Left ventricle myocardium inferior (tissue), 1 donor: Measurements from ENCODE around the gene ASH1L. TPM values are rescaled to one million over a fixed set of nuclear protein-coding genes. Genes with fewer than 3 reads are reported as not detected.
"Not testable (repeated sequence)": the region's sequence is repeated elsewhere in the genome, so short reads cannot be mapped to it uniquely, and the experiment has no call there.

Experiments used
- DNase-seq: peaks from one replicate; pipeline ENCODE4 v3.0.0-alpha.2; 2020
- H3K27ac ChIP-seq: fragments of 200-600 bp; replicated peaks from 2 replicates; pipeline ENCODE4 v1.8.0; 2021
- H3K27me3 ChIP-seq: fragments of 200-600 bp; 2 replicates; pipeline ENCODE4 v1.8.0; 2021; ENCODE audit warnings: low read depth
- H3K36me3 ChIP-seq: fragments of 200-600 bp; 2 replicates; pipeline ENCODE4 v1.8.0; 2021
- H3K4me1 ChIP-seq: fragments of 200-600 bp; 2 replicates; pipeline ENCODE4 v1.8.0; 2021
- H3K4me3 ChIP-seq: fragments of 200-600 bp; 2 replicates; pipeline ENCODE4 v1.8.0; 2021; ENCODE audit warnings: mild to moderate bottlenecking, moderate library complexity
- H3K9me3 ChIP-seq: fragments of 200-600 bp; replicated peaks from 2 replicates; pipeline ENCODE4 v1.8.0; 2021
- intact Hi-C: fragments of 100-400 bp; cut with micrococcal nuclease; formaldehyde crosslinking; loops from one replicate; pipeline ENCODE4 v1.11.0; 2022
- total RNA-seq: library from RNA; stranded (reverse); fragmentation: NEBNext Ultra II Directional; extraction: Animal tissue kit (Norgen Biotek cat#: 25700); gene quantifications from one replicate; pipeline ENCODE4 v1.2.1, GENCODE V29; 2021
- TF ChIP-seq, protein P1 (sequence below): fragments of 200-600 bp; IDR thresholded peaks from 2 replicates; pipeline ENCODE4 v1.8.0; 2021; ENCODE audit warnings: antibody characterized with exemption, mild to moderate bottlenecking, borderline replicate concordance
- donor health status: DM: no; HTN: yes; CAD: no; lungs with severe emphysema.

The ASH1L gene
- total RNA-seq, 1 donor from 2014 or later: 38.7 TPM

DNA sequence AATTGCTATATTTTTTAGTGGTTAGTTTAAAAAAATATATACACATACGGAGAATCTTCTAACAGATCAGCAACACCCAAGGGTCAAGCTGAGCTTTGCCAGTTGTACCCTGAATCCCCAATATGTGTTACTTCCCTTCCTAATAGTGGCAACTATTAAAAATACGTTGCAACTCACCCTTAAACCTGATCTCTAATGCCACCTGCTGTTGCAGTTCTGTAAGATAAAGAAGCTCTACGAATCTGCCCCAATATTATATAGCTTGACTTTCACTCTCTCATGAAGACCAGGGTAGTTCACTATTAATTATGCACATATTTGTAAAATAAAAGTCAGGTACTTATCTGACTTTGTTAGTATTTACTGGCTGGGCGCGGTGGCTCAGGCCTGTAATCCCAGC is 58.4 kb downstream of the ASH1L start:
- Histone ChIP-seq H3K27me3 (no peaks in the 10 kb centered on the region), H3K4me1 (peaks cover 53% of the 10 kb centered on the region), H3K27ac (no peak overlapping the region), H3K36me3 (no peaks in the 10 kb centered on the region), H3K9me3 (no peaks in the 10 kb centered on the region), H3K4me3 (no peak overlapping the region)
- no peak for DNase-seq
- TF ChIP-seq, protein P1, sequence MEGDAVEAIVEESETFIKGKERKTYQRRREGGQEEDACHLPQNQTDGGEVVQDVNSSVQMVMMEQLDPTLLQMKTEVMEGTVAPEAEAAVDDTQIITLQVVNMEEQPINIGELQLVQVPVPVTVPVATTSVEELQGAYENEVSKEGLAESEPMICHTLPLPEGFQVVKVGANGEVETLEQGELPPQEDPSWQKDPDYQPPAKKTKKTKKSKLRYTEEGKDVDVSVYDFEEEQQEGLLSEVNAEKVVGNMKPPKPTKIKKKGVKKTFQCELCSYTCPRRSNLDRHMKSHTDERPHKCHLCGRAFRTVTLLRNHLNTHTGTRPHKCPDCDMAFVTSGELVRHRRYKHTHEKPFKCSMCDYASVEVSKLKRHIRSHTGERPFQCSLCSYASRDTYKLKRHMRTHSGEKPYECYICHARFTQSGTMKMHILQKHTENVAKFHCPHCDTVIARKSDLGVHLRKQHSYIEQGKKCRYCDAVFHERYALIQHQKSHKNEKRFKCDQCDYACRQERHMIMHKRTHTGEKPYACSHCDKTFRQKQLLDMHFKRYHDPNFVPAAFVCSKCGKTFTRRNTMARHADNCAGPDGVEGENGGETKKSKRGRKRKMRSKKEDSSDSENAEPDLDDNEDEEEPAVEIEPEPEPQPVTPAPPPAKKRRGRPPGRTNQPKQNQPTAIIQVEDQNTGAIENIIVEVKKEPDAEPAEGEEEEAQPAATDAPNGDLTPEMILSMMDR: peak; percentile 50
- intact Hi-C loops: no loop called here

DNA sequence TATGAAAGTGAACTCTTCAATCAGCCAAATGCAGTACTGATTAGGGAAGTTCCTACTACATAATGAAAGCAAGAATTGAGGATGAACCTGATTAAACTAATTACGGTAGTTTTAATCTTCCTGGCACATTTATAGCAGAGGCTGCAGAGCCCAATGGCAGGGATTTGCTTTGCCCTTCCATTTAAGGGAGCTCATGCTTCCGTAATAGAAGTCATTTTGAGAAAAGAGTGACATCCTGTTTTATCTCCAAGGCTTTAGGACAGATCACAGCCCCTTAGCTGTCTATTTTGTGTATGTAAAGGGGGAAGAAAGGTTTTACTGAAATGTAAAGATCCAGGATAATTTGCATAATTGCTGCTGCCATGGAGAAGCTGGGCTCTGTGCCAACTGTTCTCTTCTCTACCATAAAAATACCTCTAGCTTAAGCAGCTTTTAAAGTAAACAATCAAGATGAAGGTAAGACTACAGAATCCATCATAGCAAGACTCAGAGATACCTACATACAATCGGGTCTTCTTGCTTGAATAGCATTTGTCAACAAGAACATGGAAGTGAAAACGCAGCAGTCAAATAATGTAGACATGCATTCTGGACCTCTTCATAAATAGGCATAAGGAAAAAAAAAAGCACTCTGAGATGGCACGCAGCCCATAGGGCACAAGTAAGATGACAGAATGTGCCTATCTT is 62.5 kb downstream of the ASH1L start:
- intact Hi-C loops: no loop called here
- H3K27ac ChIP-seq: peak overlapping the region; percentile 45
- DNase-seq: no peak
- TF ChIP-seq, protein P1: no peak
- H3K9me3 ChIP-seq: no peaks in the 10 kb centered on the region
- H3K36me3 ChIP-seq: no peaks in the 10 kb centered on the region
- no peaks in the 10 kb centered on the region for H3K27me3 ChIP-seq
- peaks cover 40% of the 10 kb centered on the region for H3K4me1 ChIP-seq
- peak overlapping the region; percentile 32 for H3K4me3 ChIP-seq

DNA sequence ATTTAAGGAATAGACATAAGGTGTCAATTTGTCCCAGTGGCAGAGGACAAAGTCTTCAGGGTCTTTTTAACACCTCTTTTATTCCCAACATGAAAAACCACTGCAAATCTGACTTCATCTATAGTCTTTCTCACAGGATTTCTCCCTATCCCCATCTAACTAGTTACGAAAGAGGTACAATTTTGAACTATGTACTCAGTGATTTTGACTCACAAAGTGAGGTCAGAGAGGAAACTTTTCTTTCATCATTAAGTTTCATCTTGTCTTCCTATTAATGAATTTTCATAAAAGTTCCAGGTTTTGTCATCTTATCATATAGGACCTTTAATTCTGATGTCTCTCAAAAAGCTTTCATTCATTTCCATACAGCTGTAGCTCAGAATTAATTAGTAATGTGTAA is 63.3 kb downstream of the ASH1L start:
- H3K27ac ChIP-seq: no peak overlapping the region
- TF ChIP-seq, protein P1: no peak

DNA sequence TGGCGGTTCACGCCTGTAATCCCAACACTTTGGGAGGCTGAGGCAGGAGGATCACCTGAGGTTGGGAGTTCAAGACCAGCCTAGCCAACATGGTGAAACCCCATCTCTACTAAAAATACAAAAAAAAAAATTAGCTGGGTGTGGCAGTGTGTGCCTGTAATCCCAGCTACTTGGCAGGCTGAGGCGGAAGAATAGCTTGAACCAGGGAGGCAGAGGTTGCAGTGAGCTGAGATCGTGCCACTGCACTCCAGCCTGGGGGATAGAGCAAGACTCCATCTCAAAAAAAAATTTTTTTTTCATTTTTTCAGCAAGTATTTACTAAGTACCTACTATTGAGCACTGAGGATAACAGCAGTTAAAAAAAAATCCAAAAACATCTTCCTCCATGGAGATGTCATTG is 69.0 kb downstream of the ASH1L start:
- H3K9me3 ChIP-seq, intact Hi-C loops, DNase-seq, H3K4me3 ChIP-seq, H3K36me3 ChIP-seq, H3K27me3 ChIP-seq, H3K27ac ChIP-seq: not testable (repeated sequence)
- peaks cover 14% of the 10 kb centered on the region for H3K4me1 ChIP-seq

More for the DNA sequence above, 63.3 kb downstream of the ASH1L start:
- DNase-seq: no peak
- no peaks in the 10 kb centered on the region for H3K9me3 ChIP-seq
- H3K27me3 ChIP-seq: no peaks in the 10 kb centered on the region
- H3K36me3 ChIP-seq: no peaks in the 10 kb centered on the region
- H3K4me1 ChIP-seq: peaks cover 46% of the 10 kb centered on the region
- intact Hi-C loops: no loop called here
- H3K4me3 ChIP-seq: no peak overlapping the region

DNA sequence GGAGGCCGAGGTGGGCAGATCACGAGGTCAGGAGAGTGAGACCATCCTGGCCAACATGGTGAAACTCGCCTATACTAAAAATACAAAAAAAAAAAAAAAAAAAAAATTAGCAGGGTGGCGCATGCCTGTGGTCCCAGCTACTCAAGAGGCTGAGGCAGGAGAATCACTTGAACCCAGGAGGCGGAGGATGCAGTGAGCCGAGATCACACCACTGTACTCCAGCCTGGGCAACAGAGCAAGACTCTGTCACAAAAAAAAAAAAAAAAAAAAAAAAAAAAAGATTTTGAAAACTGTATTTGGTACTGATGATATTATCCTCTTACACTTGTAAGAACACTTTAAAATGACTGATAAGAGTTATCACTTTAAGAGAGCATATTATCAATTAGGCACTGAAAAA is 74.2 kb downstream of the ASH1L start:
- H3K4me3 ChIP-seq, H3K36me3 ChIP-seq, H3K4me1 ChIP-seq, H3K27ac ChIP-seq, intact Hi-C loops, H3K9me3 ChIP-seq, H3K27me3 ChIP-seq, DNase-seq: not testable (repeated sequence)

DNA sequence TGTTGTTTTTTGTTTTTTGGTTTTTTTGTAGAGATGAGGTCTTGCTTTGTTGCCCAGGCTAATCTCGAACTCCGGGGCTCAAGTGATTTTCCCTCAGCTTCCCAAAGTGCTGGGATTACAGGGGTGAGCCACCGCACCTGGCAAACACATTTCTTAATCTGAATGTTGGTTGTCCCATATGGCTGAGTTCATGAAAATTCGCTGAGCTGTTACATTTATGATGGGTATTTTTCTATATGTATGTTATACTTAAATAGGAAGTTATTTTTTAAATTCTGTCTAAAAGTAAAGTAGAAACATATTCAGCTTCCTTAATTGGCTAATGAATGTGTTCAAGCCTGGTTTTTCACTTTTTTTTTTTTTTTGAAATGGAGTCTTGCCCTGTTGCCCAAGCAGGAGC is 75.1 kb downstream of the ASH1L start:
- intact Hi-C loops: no loop called here
- DNase-seq: no peak
- Histone ChIP-seq H3K27ac (no peak overlapping the region), H3K27me3 (no peaks in the 10 kb centered on the region), H3K9me3 (no peaks in the 10 kb centered on the region), H3K4me1 (peaks cover 5% of the 10 kb centered on the region), H3K36me3 (no peaks in the 10 kb centered on the region), H3K4me3 (no peak overlapping the region)
- TF ChIP-seq, protein P1: no peak

DNA sequence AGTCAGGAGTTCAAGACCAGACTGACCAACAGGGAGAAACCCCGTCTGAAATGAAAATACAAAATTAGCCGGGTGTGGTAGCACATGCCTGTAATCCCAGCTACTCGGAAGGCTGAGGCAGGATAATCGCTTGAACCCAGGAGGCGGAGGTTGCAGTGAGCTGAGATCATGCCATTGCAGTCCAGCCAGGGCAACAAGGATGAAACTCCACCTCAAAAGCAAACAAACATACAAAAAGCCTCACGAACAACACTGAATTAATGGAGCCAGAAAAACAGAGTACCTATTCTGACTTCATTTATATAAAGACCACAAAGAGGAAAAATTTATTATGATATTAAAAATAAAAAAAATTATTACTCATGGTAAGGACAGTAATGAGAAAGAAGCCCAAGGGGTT is 75.7 kb downstream of the ASH1L start:
- H3K27ac ChIP-seq, H3K27me3 ChIP-seq, intact Hi-C loops, DNase-seq, H3K9me3 ChIP-seq, H3K4me1 ChIP-seq, H3K36me3 ChIP-seq, H3K4me3 ChIP-seq: not testable (repeated sequence)
